22Rv1 (cell line): ENCODE results near the gene CYP11A1.

ENCODE experiments used
- CTCF ChIP-seq: fragments of 450-650 bp; IDR thresholded peaks from 2 replicates; pipeline ENCODE4 v1.5.1; 2017; ENCODE audit warnings: mild to moderate bottlenecking
- ZFX ChIP-seq: fragments of 450-650 bp; IDR thresholded peaks from 2 replicates; pipeline ENCODE4 v1.6.1; 2017; ENCODE audit warnings: antibody characterized with exemption, borderline replicate concordance

GRCh38 chr15:74380361-74381189 lies 13.1 kb upstream of the CYP11A1 start:
- TF ChIP-seq CTCF (no peak), ZFX (no peak)
